ENCODE data around the gene THEM5.

- TF ChIP-seq POLR2A (IDR thresholded peaks at IDR 0.05) (no peak), CTCF (IDR thresholded peaks at IDR 0.05) (no peak)
Measured at GRCh38 chr1:151860504-151861187, 7.1 kb upstream of the THEM5 start.

All from ovary (tissue), 3 donors.